Heart right ventricle (tissue), 16 donors: ENCODE measurements around the gene CEP170. TPM values are rescaled to one million over a fixed set of nuclear protein-coding genes. Genes with fewer than 3 reads are reported as not detected.

Source experiments
- ATAC-seq, 8 donors: fragments of 200-7000 bp; cut with Tn5 transposase; one replicate each; pipeline ENCODE4 v1.9.1; 2020; ENCODE audit warnings: mild to moderate bottlenecking in 8 of 8, moderate library complexity in 8 of 8, moderate number of reproducible peaks in 1 of 8
- DNase-seq, 2 donors: peaks; one replicate each; pipeline ENCODE4 v3.0.0-alpha.2; 2020
- H3K27ac ChIP-seq, 10 donors: fragments of 200-600 bp; sonication (generic) in 2 of 10; one replicate each; pipeline versions ENCODE4 v1.5.0 to v1.8.0; 2020 to 2022; ENCODE audit warnings: mild to moderate bottlenecking in 3 of 10
- H3K27me3 ChIP-seq, 7 donors: fragments of 200-600 bp; one replicate each; pipeline ENCODE4 v1.8.0; 2021 to 2022; ENCODE audit warnings: mild to moderate bottlenecking in 2 of 7
- H3K36me3 ChIP-seq, 9 donors: fragments of 200-600 bp; sonication (generic) in 1 of 9; one replicate each; pipeline versions ENCODE4 v1.5.0 to v1.8.0; 2020 to 2022; ENCODE audit warnings: mild to moderate bottlenecking in 2 of 9
- H3K4me1 ChIP-seq, 9 donors: fragments of 200-600 bp; sonication (generic) in 1 of 9; one replicate each; pipeline versions ENCODE4 v1.5.0 to v1.8.0; 2020 to 2022; ENCODE audit warnings: mild to moderate bottlenecking in 4 of 9
- H3K4me3 ChIP-seq, 10 donors: fragments of 200-600 bp; sonication (generic) in 2 of 10; one replicate each; pipeline versions ENCODE4 v1.5.0 to v1.8.0; 2020 to 2022; ENCODE audit warnings: mild to moderate bottlenecking in 7 of 10, moderate library complexity in 2 of 10
- H3K9me3 ChIP-seq, 11 donors: fragments of 200-600 bp in 10 of 11; sonication (generic) in 2 of 11; one replicate each; pipeline versions ENCODE4 v1.5.0 to v1.8.0; 2013 to 2022; ENCODE audit warnings: mild to moderate bottlenecking in 2 of 11, control low read depth in 1 of 11, moderate library complexity in 1 of 11
- WGBS, 2 donors: extraction: QIAGEN DNeasy Blood & Tissue Kit; methylation state at CpG; one replicate each; pipeline ENCODE4 v1.1.7; 2013; ENCODE audit warnings: inconsistent platforms in 1 of 2; 5-methylcytosine and 5-hydroxymethylcytosine counted together
- intact Hi-C, 10 donors: fragments of 100-400 bp; cut with DNase I; formaldehyde crosslinking; loops; one replicate each; pipeline versions ENCODE4 v1.11.1 to v1.14.2; 2022
- polyA plus RNA-seq, 2 donors: library from polyadenylated mRNA; stranded (reverse); fragments of 200-250 nt; gene quantifications; one replicate each; pipeline ENCODE4 v1.2.3, GENCODE V29; 2013
- total RNA-seq, 10 donors: library from RNA; stranded (reverse); fragmentation: NEBNext Ultra II Directional in 3 of 10; extraction: Animal tissue kit (Norgen Biotek cat#: 25700) in 3 of 10; gene quantifications; one replicate each; pipeline versions ENCODE4 v1.2.1 to v1.2.4, GENCODE V29; 2021 to 2023
- TF ChIP-seq, protein P1 (sequence below), 9 donors: fragments of 200-600 bp; sonication (generic) in 2 of 9; IDR thresholded peaks; one replicate each; pipeline versions ENCODE4 v1.5.0 to v1.8.0; 2021 to 2022; ENCODE audit warnings: antibody characterized with exemption in 9 of 9, mild to moderate bottlenecking in 5 of 9, moderate library complexity in 1 of 9
- donor health status: Arrhythmogenic right ventricular cardiomyopathy.
- donor health status: ischemic (EF 13 %, LVEDD 7.1; RV severe dilation, severe dysfunction).
- donor health status: healthy with polysubstance abuse.
- donor health status: DM: no; HTN: yes; CAD: no.
- donor health status: DM: no; HTN: no; CAD: no.
- donor health status: ischemic (EF 25% LVEDD 6.9; RV normal size, moderate dysfunction).
- donor health status: ischemic (EF 25% LVEDD 5.7; RV mildly dilated, moderate dysfunction).
- donor health status: healthy.
- donor health status: DM: yes; HTN: yes; CAD: no.
- donor health status: Ischemic cardiomyopathy.
- donor health status: ischemic (EF 35%, LVEDD 5.7; RV mildly dilated, moderate dysfunction).
- donor health status: nonischemic (EF 11% LVEDD 7.7; RV severe dilation, severe dysfunction).
- donor health status: DM: yes; HTN: yes; CAD: no.
- donor health status: PGD.
- donor health status: ischemic (EF 29% LVEDD 5.4; RV normal size, mild dysfunction).
- donor health status: nonischemic (EF 23%, LVEDD 6.1; RV moderate dilation, normal function).

The CEP170 gene
- total and polyA plus RNA-seq, 12 donors: 7.3 to 75.5 (median 50.4) TPM

DNA sequence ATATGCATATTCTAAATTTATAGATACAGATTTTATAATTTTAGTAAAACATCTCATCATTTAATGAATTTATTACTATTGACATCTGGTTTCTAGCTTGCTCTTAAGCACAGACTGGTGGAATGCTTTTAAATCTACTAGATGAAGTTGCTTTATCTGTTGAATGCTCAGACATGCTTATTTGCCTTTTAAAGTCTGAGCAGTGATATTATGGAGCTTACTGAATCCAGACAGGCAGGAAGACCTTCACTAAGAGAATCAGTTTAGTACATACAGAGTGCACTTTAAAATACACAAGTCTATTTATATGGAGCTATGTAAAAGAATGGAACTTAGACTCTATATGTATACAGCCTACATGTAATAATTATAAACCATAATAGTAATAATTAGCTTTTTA lies 17.3 kb upstream of the CEP170 start:
- TF ChIP-seq, protein P1, sequence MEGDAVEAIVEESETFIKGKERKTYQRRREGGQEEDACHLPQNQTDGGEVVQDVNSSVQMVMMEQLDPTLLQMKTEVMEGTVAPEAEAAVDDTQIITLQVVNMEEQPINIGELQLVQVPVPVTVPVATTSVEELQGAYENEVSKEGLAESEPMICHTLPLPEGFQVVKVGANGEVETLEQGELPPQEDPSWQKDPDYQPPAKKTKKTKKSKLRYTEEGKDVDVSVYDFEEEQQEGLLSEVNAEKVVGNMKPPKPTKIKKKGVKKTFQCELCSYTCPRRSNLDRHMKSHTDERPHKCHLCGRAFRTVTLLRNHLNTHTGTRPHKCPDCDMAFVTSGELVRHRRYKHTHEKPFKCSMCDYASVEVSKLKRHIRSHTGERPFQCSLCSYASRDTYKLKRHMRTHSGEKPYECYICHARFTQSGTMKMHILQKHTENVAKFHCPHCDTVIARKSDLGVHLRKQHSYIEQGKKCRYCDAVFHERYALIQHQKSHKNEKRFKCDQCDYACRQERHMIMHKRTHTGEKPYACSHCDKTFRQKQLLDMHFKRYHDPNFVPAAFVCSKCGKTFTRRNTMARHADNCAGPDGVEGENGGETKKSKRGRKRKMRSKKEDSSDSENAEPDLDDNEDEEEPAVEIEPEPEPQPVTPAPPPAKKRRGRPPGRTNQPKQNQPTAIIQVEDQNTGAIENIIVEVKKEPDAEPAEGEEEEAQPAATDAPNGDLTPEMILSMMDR (IDR thresholded peaks at IDR 0.05): no peak
- peaks cover 0 to 36% (median 28%) of the 10 kb centered on the region in 9 donors for H3K4me1 ChIP-seq
- no peak for ATAC-seq
- intact Hi-C loops: no loop called here
- no peak overlapping the region for H3K4me3 ChIP-seq
- peaks cover 0 to 10% (median 0%) of the 10 kb centered on the region in 11 donors for H3K9me3 ChIP-seq
- H3K36me3 ChIP-seq: peaks cover 0 to 75% (median 22%) of the 10 kb centered on the region in 9 donors
- no peak for DNase-seq
- no peaks in the 10 kb centered on the region for H3K27me3 ChIP-seq
- no peak overlapping the region for H3K27ac ChIP-seq

GRCh38 chr1:243271996-243272395 lies 16.9 kb upstream of the CEP170 start:
- no peak overlapping the region for H3K4me3 ChIP-seq
- peaks cover 0 to 40% (median 28%) of the 10 kb centered on the region in 9 donors for H3K4me1 ChIP-seq
- H3K27ac ChIP-seq: no peak overlapping the region
- no peaks in the 10 kb centered on the region for H3K27me3 ChIP-seq
- intact Hi-C loops: no loop called here
- ATAC-seq (no peak), DNase-seq (no peak)
- WGBS, 2 donors: 61 to 73% methylated on average over 1 of the region's 1 CpG
- TF ChIP-seq, protein P1 (IDR thresholded peaks at IDR 0.05): no peak
- peaks cover 0 to 6% (median 0%) of the 10 kb centered on the region in 11 donors for H3K9me3 ChIP-seq
- peaks cover 0 to 71% (median 18%) of the 10 kb centered on the region in 9 donors for H3K36me3 ChIP-seq

GRCh38 chr1:243270097-243270864 lies 15.2 kb upstream of the CEP170 start:
- no peak for ATAC-seq
- no peak for DNase-seq
- H3K27ac ChIP-seq: peak overlapping the region in 4 of 10 donors; percentile 3 to 84 (median 39)
- TF ChIP-seq, protein P1 (IDR thresholded peaks at IDR 0.05): no peak
- peaks cover 0 to 57% (median 29%) of the 10 kb centered on the region in 9 donors for H3K4me1 ChIP-seq
- H3K9me3 ChIP-seq: no peaks in the 10 kb centered on the region
- H3K36me3 ChIP-seq: peaks cover 0 to 54% (median 4%) of the 10 kb centered on the region in 9 donors
- no peaks in the 10 kb centered on the region for H3K27me3 ChIP-seq
- 77 to 82% methylated on average over 6 of the region's 6 CpGs for WGBS, 2 donors
- H3K4me3 ChIP-seq: no peak overlapping the region
- intact Hi-C loops: no loop called here

DNA sequence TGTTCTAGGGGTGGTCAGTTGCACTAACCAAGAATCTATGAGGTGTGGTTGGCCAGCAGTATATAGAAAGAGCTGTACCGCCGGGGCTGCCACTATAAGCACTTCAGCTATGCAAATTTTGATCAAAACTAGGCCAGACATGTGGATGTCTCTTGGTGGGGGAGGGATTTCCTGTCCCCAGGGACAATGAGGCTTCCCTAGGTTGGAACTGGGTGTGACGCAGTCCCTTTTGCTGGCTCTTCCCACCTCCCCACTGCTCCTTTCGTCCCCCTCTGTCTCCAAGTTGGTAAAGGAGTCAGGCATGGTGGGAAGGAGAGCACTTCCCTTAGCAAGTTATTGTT lies 14.3 kb upstream of the CEP170 start:
- ATAC-seq (peak in 4 of 8 donors; percentile 8 to 42 (median 28)), DNase-seq (no peak)
- peaks cover 0 to 66% (median 37%) of the 10 kb centered on the region in 9 donors for H3K4me1 ChIP-seq

More for the DNA sequence above, 14.3 kb upstream of the CEP170 start:
- TF ChIP-seq, protein P1 (IDR thresholded peaks at IDR 0.05): no peak
- Histone ChIP-seq H3K27ac (peak overlapping the region in 6 of 10 donors; percentile 1 to 84 (median 32)), H3K4me3 (peak overlapping the region in 2 of 10 donors; percentile 11 to 14), H3K27me3 (no peaks in the 10 kb centered on the region), H3K9me3 (no peaks in the 10 kb centered on the region), H3K36me3 (peaks cover 0 to 46% (median 0%) of the 10 kb centered on the region in 9 donors)
- 70 to 75% methylated on average over 4 of the region's 4 CpGs for WGBS, 2 donors
- intact Hi-C loops: no loop called here
